HEK293 (cell line): Measurements from ENCODE around the gene DCTN1.

ENCODE experiments used
- CTCF ChIA-PET: fragments of 350-600 bp; formaldehyde crosslinking; extraction: SDS; loops from one replicate; lab custom pipeline; 2021; ENCODE audit warnings: antibody characterized with exemption; lab: Yijun Ruan, JAX
- POLR2A ChIA-PET: fragments of 300-600 bp; formaldehyde crosslinking; extraction: SDS; loops from one replicate; lab custom pipeline; 2020; ENCODE audit warnings: antibody characterized with exemption, inconsistent platforms; lab: Yijun Ruan, JAX
- H3K27ac ChIP-seq: fragments of 200-500 bp; sonication (Bioruptor generic); 2 replicates; pipeline ENCODE4 v1.5.1; 2014; ENCODE audit warnings: low read depth, low read length, control low read depth, inconsistent platforms; ENCODE audit errors: extremely low read depth
- H3K36me3 ChIP-seq, 2 experiments: fragments of 200-500 bp in 1 of 2; sonication (Bioruptor generic) in 1 of 2; 1 replicate in 1 of 2; 2 replicates in 1 of 2; pipeline ENCODE4 v1.5.1; 2014 to 2017; ENCODE audit warnings: inconsistent platforms in 2 of 2, low read length in 2 of 2; ENCODE audit not compliant: control insufficient read depth in 2 of 2, insufficient read depth in 1 of 2
- H3K4me1 ChIP-seq: fragments of 200-500 bp; sonication (Bioruptor generic); 2 replicates; pipeline ENCODE4 v1.5.1; 2014; ENCODE audit warnings: mild to moderate bottlenecking, low read length, inconsistent platforms; ENCODE audit not compliant: control insufficient read depth, insufficient read depth
- H3K4me3 ChIP-seq: 2 replicates; pipeline ENCODE4 v1.5.1; 2011; ENCODE audit warnings: low read depth, mild to moderate bottlenecking, control low read depth, low read length, moderate library complexity
- H3K9me3 ChIP-seq: fragments of 200-500 bp; sonication (Bioruptor generic); 2 replicates; pipeline ENCODE4 v1.5.1; 2014; ENCODE audit warnings: low read depth, low read length, inconsistent platforms; ENCODE audit not compliant: control insufficient read depth, insufficient read depth
- EGR2 ChIP-seq: fragments of 450-650 bp; formaldehyde crosslinking; IDR thresholded peaks from 2 replicates; pipeline ENCODE4 v1.5.1; 2016; ENCODE audit warnings: low read depth, missing biosample characterization, missing genetic modification characterization
- GLI4 ChIP-seq: fragments of 450-650 bp; formaldehyde crosslinking; IDR thresholded peaks from 2 replicates; pipeline ENCODE4 v1.5.1; 2016; ENCODE audit warnings: missing biosample characterization, missing genetic modification characterization
- GLIS1 ChIP-seq: fragments of 450-650 bp; formaldehyde crosslinking; IDR thresholded peaks from 2 replicates; pipeline ENCODE4 v1.5.1; 2016; ENCODE audit warnings: missing biosample characterization, missing genetic modification characterization
- MEIS1 ChIP-seq: sonication (generic); formaldehyde crosslinking; IDR thresholded peaks from 2 replicates; pipeline ENCODE4 v1.8.1; 2022; ENCODE audit warnings: missing genetic modification reagents, mild to moderate bottlenecking, borderline replicate concordance
- PATZ1 ChIP-seq: fragments of 450-650 bp; formaldehyde crosslinking; IDR thresholded peaks from 2 replicates; pipeline ENCODE4 v1.5.1; 2016; ENCODE audit warnings: missing biosample characterization, missing genetic modification characterization
- PRDM2 ChIP-seq: fragments of 450-650 bp; formaldehyde crosslinking; IDR thresholded peaks from 2 replicates; pipeline ENCODE4 v1.5.1; 2016; ENCODE audit warnings: missing biosample characterization, missing genetic modification characterization, borderline replicate concordance
- SP2 ChIP-seq: fragments of 450-650 bp; formaldehyde crosslinking; IDR thresholded peaks from 2 replicates; pipeline ENCODE4 v1.5.1; 2016; ENCODE audit warnings: missing biosample characterization, missing genetic modification characterization
- SP7 ChIP-seq: fragments of 450-650 bp; formaldehyde crosslinking; IDR thresholded peaks from 2 replicates; pipeline ENCODE4 v1.5.1; 2016; ENCODE audit warnings: missing biosample characterization, missing genetic modification characterization
- ZBTB20 ChIP-seq: fragments of 450-650 bp; formaldehyde crosslinking; IDR thresholded peaks from 2 replicates; pipeline ENCODE4 v1.5.1; 2016; ENCODE audit warnings: missing biosample characterization, missing genetic modification characterization
- ZNF114 ChIP-seq: fragments of 450-650 bp; formaldehyde crosslinking; IDR thresholded peaks from 2 replicates; pipeline ENCODE4 v1.5.0; 2017; ENCODE audit warnings: missing biosample characterization, missing genetic modification characterization
- ZNF121 ChIP-seq: fragments of 450-650 bp; formaldehyde crosslinking; IDR thresholded peaks from 2 replicates; pipeline ENCODE4 v1.5.1; 2016; ENCODE audit warnings: missing biosample characterization, missing genetic modification characterization
- ZNF133 ChIP-seq: fragments of 450-650 bp; formaldehyde crosslinking; IDR thresholded peaks from 2 replicates; pipeline ENCODE4 v1.5.1; 2016; ENCODE audit warnings: missing biosample characterization, missing genetic modification characterization
- ZNF155 ChIP-seq: fragments of 450-650 bp; formaldehyde crosslinking; IDR thresholded peaks from 2 replicates; pipeline ENCODE4 v1.5.1; 2016; ENCODE audit warnings: missing biosample characterization, missing genetic modification characterization
- ZNF239 ChIP-seq: fragments of 450-650 bp; formaldehyde crosslinking; IDR thresholded peaks from 2 replicates; pipeline ENCODE4 v1.5.1; 2016; ENCODE audit warnings: missing biosample characterization, missing genetic modification characterization
- ZNF266 ChIP-seq: fragments of 450-650 bp; formaldehyde crosslinking; IDR thresholded peaks from 2 replicates; pipeline ENCODE4 v1.5.1; 2016; ENCODE audit warnings: missing biosample characterization, missing genetic modification characterization, low read depth
- ZNF311 ChIP-seq: fragments of 450-650 bp; formaldehyde crosslinking; IDR thresholded peaks from 2 replicates; pipeline ENCODE4 v1.5.1; 2017; ENCODE audit warnings: missing biosample characterization, missing genetic modification characterization, borderline replicate concordance
- ZNF423 ChIP-seq: fragments of 450-650 bp; formaldehyde crosslinking; IDR thresholded peaks from 2 replicates; pipeline ENCODE4 v1.5.1; 2016; ENCODE audit warnings: missing biosample characterization, missing genetic modification characterization
- ZNF449 ChIP-seq: fragments of 450-650 bp; formaldehyde crosslinking; IDR thresholded peaks from 2 replicates; pipeline ENCODE4 v1.5.1; 2017; ENCODE audit warnings: missing biosample characterization, mild to moderate bottlenecking, missing genetic modification characterization, moderate library complexity
- ZNF518A ChIP-seq: fragments of 450-650 bp; formaldehyde crosslinking; conservative IDR thresholded peaks from 2 replicates; pipeline ENCODE4 v1.5.1; 2016; ENCODE audit warnings: low read depth, missing biosample characterization, missing genetic modification characterization
- ZNF530 ChIP-seq: fragments of 450-650 bp; formaldehyde crosslinking; IDR thresholded peaks from 2 replicates; pipeline ENCODE4 v1.5.1; 2016; ENCODE audit warnings: low read depth, missing biosample characterization, missing genetic modification characterization
- ZNF549 ChIP-seq: fragments of 450-650 bp; IDR thresholded peaks from 2 replicates; pipeline ENCODE4 v1.5.1; 2018; ENCODE audit warnings: missing biosample characterization, missing genetic modification characterization, mild to moderate bottlenecking, inconsistent platforms, moderate library complexity
- ZNF707 ChIP-seq: fragments of 450-650 bp; formaldehyde crosslinking; IDR thresholded peaks from 2 replicates; pipeline ENCODE4 v1.5.1; 2016; ENCODE audit warnings: missing biosample characterization, missing genetic modification characterization
- ZNF747 ChIP-seq: fragments of 450-650 bp; formaldehyde crosslinking; IDR thresholded peaks from 2 replicates; pipeline ENCODE4 v1.5.1; 2016; ENCODE audit warnings: missing biosample characterization, missing genetic modification characterization
- ZNF768 ChIP-seq: fragments of 450-650 bp; formaldehyde crosslinking; IDR thresholded peaks from 2 replicates; pipeline ENCODE4 v1.5.1; 2018; ENCODE audit warnings: missing biosample characterization, mild to moderate bottlenecking, missing genetic modification characterization

The DCTN1 gene

GRCh38 chr2:74325815-74326214 lies 54.3 kb downstream of the DCTN1 start (continued):
- TF ChIP-seq ZNF518A (no peak), ZNF530 (tag by site-specific recombination) (no peak), ZNF423 (tag by site-specific recombination) (no peak), ZNF239 (tag by site-specific recombination) (no peak), PRDM2 (no peak), ZNF707 (tag by site-specific recombination) (no peak), ZNF266 (tag by site-specific recombination) (no peak), ZNF549 (tag by site-specific recombination) (no peak), ZBTB20 (tag by site-specific recombination) (no peak), GLI4 (tag by site-specific recombination) (no peak), MEIS1 (CRISPR knock-in tag) (no peak)

- CTCF ChIA-PET, result interaction anchor here (0.6 to 1.4 kb wide), 4 partner anchors 12 to 72 kb away, joined by 3 to 7 read pairs (median 4); no protein-coding TSS in a partner anchor
- TF ChIP-seq ZNF449 (tag by site-specific recombination) (no peak), PATZ1 (tag by site-specific recombination) (no peak), ZNF121 (tag by site-specific recombination) (no peak), EGR2 (tag by site-specific recombination) (no peak), ZNF768 (tag by site-specific recombination) (no peak), SP7 (no peak), ZNF311 (tag by site-specific recombination) (no peak), ZNF155 (tag by site-specific recombination) (no peak), ZNF114 (tag by site-specific recombination) (no peak), GLIS1 (tag by site-specific recombination) (no peak), ZNF747 (no peak), SP2 (tag by site-specific recombination) (no peak), ZNF133 (no peak)
- Histone ChIP-seq H3K27ac (no peak overlapping the region), H3K9me3 (no peaks in the 10 kb centered on the region), H3K4me3 (no peak overlapping the region), H3K36me3 (no peaks in the 10 kb centered on the region), H3K4me1 (no peaks in the 10 kb centered on the region)
- POLR2A ChIA-PET, result interaction anchor here (0.5 kb wide), 1 partner anchor 318 kb away, joined by 7 read pairs; no protein-coding TSS in a partner anchor
Observed at GRCh38 chr2:74321737-74322136, 58.4 kb downstream of the DCTN1 start.
